GM12865 (cell line): ENCODE results near the gene DGKA.

Experiments
- DNase-seq: peaks from one replicate; pipeline ENCODE4 v3.0.0; 2010; ENCODE audit warnings: low read depth
- H3K4me3 ChIP-seq: 2 replicates; pipeline ENCODE4 v1.5.1; 2011; ENCODE audit warnings: mild to moderate bottlenecking, low read depth, low read length, control low read depth
- CTCF ChIP-seq: IDR thresholded peaks from 2 replicates; pipeline ENCODE4 v1.5.1; 2011; ENCODE audit warnings: low read length, control low read depth, low read depth, inconsistent platforms; ENCODE audit not compliant: insufficient read depth; ENCODE audit errors: missing control alignments

The DGKA gene

GRCh38 chr12:55969356-55969755 lies 38.4 kb downstream of the DGKA start:
- DNase-seq: no peak
- TF ChIP-seq CTCF: no peak
- H3K4me3 ChIP-seq: no peak overlapping the region

GRCh38 chr12:55970775-55971174 lies 39.8 kb downstream of the DGKA start:
- no peak for DNase-seq
- H3K4me3 ChIP-seq: no peak overlapping the region
- TF ChIP-seq CTCF: no peak

- no peak for TF ChIP-seq CTCF
- DNase-seq: no peak
- no peak overlapping the region for H3K4me3 ChIP-seq
Measured at GRCh38 chr12:55972042-55972441, 41.1 kb downstream of the DGKA start.

GRCh38 chr12:55972456-55972855 lies 41.5 kb downstream of the DGKA start:
- no peak for DNase-seq
- no peak for TF ChIP-seq CTCF
- H3K4me3 ChIP-seq: peak overlapping the region; percentile 74

- DNase-seq: peak; percentile 44
- no peak for TF ChIP-seq CTCF
Measured at GRCh38 chr12:55972911-55973598, 42.1 kb downstream of the DGKA start.

GRCh38 chr12:55973599-55974307 lies 42.8 kb downstream of the DGKA start, which contains the start of gene RAB5B:
RAB5B (plus strand) TSS chr12:55974078; CDS start chr12:55986961, 12,883 bp downstream.
- H3K4me3 ChIP-seq: peak within 1 kb of the TSS; percentile 88
- peak; percentile 100 for DNase-seq
- TF ChIP-seq CTCF: no peak

More at GRCh38 chr12:55972911-55973598, 42.1 kb downstream of the DGKA start:
- H3K4me3 ChIP-seq: peak overlapping the region; percentile 74
